Stimulated activated CD8-positive, alpha-beta memory T cell treated with anti-CD3 and anti-CD28 coated beads, Interleukin-2, amount 100 ng/mL, for 1 hour (primary cell): ENCODE data around the gene DISP2.

Experiments
- DNase-seq, 2 donors: peaks; one replicate each; pipeline ENCODE4 v3.0.0-alpha.2; 2020; ENCODE audit warnings: low read depth in 2 of 2

Gene DISP2

GRCh38 chr15:40325700-40326099 lies 32.3 kb upstream of the DISP2 start:
- DNase-seq: no peak

GRCh38 chr15:40327457-40327856 lies 30.6 kb upstream of the DISP2 start:
- DNase-seq: no peak

GRCh38 chr15:40328176-40328575 lies 29.8 kb upstream of the DISP2 start:
- no peak for DNase-seq

- no peak for DNase-seq
These were observed 29.3 kb upstream of the DISP2 start for GRCh38 chr15:40328751-40329150.

- DNase-seq: no peak
These were observed 28.2 kb upstream of the DISP2 start for GRCh38 chr15:40329804-40330203.

- DNase-seq: no peak
These were observed 27.6 kb upstream of the DISP2 start for GRCh38 chr15:40330368-40330836.

- no peak for DNase-seq
These were observed 27.0 kb upstream of the DISP2 start for GRCh38 chr15:40331026-40331425.

GRCh38 chr15:40331637-40332036 lies 26.4 kb upstream of the DISP2 start:
- no peak for DNase-seq

GRCh38 chr15:40332113-40332781 lies 25.8 kb upstream of the DISP2 start:
- no peak for DNase-seq

GRCh38 chr15:40333922-40334492 lies 24.0 kb upstream of the DISP2 start:
- DNase-seq: no peak

- DNase-seq: no peak
These were observed 23.5 kb upstream of the DISP2 start for GRCh38 chr15:40334541-40334940.

- no peak for DNase-seq
These were observed 22.9 kb upstream of the DISP2 start for GRCh38 chr15:40334941-40335795.

GRCh38 chr15:40335938-40336743 lies 21.9 kb upstream of the DISP2 start:
- no peak for DNase-seq

- DNase-seq: no peak
These were observed 21.3 kb upstream of the DISP2 start for GRCh38 chr15:40336744-40337122.

- no peak for DNase-seq
These were observed 20.4 kb upstream of the DISP2 start for GRCh38 chr15:40337597-40337996.

- peak; percentile 37 to 59 for DNase-seq
These were observed 19.9 kb upstream of the DISP2 start for GRCh38 chr15:40338041-40338657.

- DNase-seq: no peak
These were observed 18.9 kb upstream of the DISP2 start for GRCh38 chr15:40338921-40339620.

GRCh38 chr15:40339621-40339945 lies 18.4 kb upstream of the DISP2 start:
- no peak for DNase-seq

GRCh38 chr15:40340038-40340739 lies 17.8 kb upstream of the DISP2 start:
- DNase-seq: no peak

GRCh38 chr15:40340740-40341400 lies 17.1 kb upstream of the DISP2 start, which contains the start of gene CCDC9B:
Gene CCDC9B (minus strand): TSS chr15:40340939. CDS start chr15:40340819, 120 bp downstream.
- DNase-seq: no peak
